ENCODE measurements around the gene BMAL1.

GRCh38 chr11:13310443-13310842, 32.9 kb downstream of the BMAL1 start:
- TF ChIP-seq CTCF (IDR thresholded peaks at IDR 0.05): no peak
- no peak for TF ChIP-seq EZH2phosphoT487 (IDR thresholded peaks at IDR 0.05)
- TF ChIP-seq EZH2 (IDR thresholded peaks at IDR 0.05): no peak

Data from neural progenitor cell (in vitro differentiated cells).